Esophagus squamous epithelium (tissue), 4 donors: ENCODE results near the gene RANBP9.

Experiments
- POLR2A ChIP-seq, 4 donors: fragments of 450-650 bp; IDR thresholded peaks; one replicate each; pipeline ENCODE4 v1.6.1; 2017; ENCODE audit warnings: antibody characterized with exemption in 4 of 4, mild to moderate bottlenecking in 4 of 4, moderate library complexity in 3 of 4
- TF ChIP-seq, protein P1 (sequence below), 6 experiments: fragments of 450-650 bp in 4 of 6; fragments of 200-600 bp in 2 of 6; sonication (generic) in 2 of 6; IDR thresholded peaks; one replicate each; pipeline ENCODE4 v1.5.1; 2016 to 2019; ENCODE audit warnings: antibody characterized with exemption in 6 of 6, mild to moderate bottlenecking in 4 of 6, moderate library complexity in 4 of 6

DNA sequence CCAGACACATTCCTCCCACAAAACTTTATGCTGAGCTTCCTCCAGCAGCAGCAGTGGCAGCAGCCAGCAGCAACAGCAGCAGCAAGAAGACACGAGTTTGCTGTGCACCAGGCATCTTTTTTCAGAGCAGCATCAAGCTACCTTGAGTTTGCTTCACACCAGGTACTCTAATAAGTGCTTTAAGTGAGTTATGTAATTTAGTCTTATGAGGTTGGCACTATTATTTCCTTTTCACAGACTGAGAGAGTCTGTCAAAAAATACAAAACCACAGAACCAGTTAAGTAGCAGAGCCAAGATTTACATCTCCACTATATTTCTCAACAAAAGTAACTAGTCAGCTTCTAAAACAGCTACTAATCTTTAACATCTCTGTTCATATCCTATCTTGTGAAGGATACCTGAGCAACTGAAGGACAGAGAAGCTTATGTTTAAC, 23.7 kb downstream of the RANBP9 start:
- TF ChIP-seq, protein P1, sequence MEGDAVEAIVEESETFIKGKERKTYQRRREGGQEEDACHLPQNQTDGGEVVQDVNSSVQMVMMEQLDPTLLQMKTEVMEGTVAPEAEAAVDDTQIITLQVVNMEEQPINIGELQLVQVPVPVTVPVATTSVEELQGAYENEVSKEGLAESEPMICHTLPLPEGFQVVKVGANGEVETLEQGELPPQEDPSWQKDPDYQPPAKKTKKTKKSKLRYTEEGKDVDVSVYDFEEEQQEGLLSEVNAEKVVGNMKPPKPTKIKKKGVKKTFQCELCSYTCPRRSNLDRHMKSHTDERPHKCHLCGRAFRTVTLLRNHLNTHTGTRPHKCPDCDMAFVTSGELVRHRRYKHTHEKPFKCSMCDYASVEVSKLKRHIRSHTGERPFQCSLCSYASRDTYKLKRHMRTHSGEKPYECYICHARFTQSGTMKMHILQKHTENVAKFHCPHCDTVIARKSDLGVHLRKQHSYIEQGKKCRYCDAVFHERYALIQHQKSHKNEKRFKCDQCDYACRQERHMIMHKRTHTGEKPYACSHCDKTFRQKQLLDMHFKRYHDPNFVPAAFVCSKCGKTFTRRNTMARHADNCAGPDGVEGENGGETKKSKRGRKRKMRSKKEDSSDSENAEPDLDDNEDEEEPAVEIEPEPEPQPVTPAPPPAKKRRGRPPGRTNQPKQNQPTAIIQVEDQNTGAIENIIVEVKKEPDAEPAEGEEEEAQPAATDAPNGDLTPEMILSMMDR (IDR thresholded peaks at IDR 0.05), result no peak
- TF ChIP-seq POLR2A (IDR thresholded peaks at IDR 0.05), result no peak
